ENCODE data around the gene EIF4E2.

- no peak for TF ChIP-seq EP300 (IDR thresholded peaks at IDR 0.05)
- no peak for TF ChIP-seq CTCF (IDR thresholded peaks at IDR 0.05)
- no peak for TF ChIP-seq POLR2A (IDR thresholded peaks at IDR 0.05)
Observed at GRCh38 chr2:232522623-232523401, 27.7 kb upstream of the EIF4E2 start.

Measured in stomach (tissue), 4 donors.